HepG2 (cell line): ENCODE data around the gene INF2. TPM values are rescaled to one million over a fixed set of nuclear protein-coding genes. Genes with fewer than 3 reads are reported as not detected.

Source experiments
- ATAC-seq: fragments of 200-7000 bp; cut with Tn5 transposase; 3 replicates; pipeline ENCODE4 v1.9.1; 2020; ENCODE audit warnings: mild to moderate bottlenecking, moderate library complexity
- BruUV-seq: library from RNA; stranded (reverse); fragments of 400-500 nt; replicated peaks from 2 replicates; lab custom pipeline; 2021; lab: Mats Ljungman, UMichigan
- CTCF ChIA-PET: fragments of 300-600 bp; formaldehyde crosslinking; extraction: SDS; loops from one replicate; lab custom pipeline; 2021; ENCODE audit warnings: low total read pairs, inconsistent platforms, low intra/inter-chr PET ratio; lab: Yijun Ruan, JAX
- POLR2A ChIA-PET: fragments of 350-600 bp; sonication (Branson Sonifier 250); formaldehyde crosslinking; loops from one replicate; lab custom pipeline; 2020; ENCODE audit warnings: antibody characterized with exemption, inconsistent platforms; lab: Yijun Ruan, JAX
- DNase-seq: peaks from one replicate; pipeline ENCODE4 v3.0.0-alpha.2; 2015; ENCODE audit warnings: low spot score
- FAIRE-seq: peaks from 3 replicates; lab custom pipeline; 2011; peaks lifted over from hg19 to GRCh38; lab: Jason Lieb, UNC
- H2AFZ ChIP-seq: one replicate; pipeline ENCODE4 v1.6.1; 2011; ENCODE audit warnings: low read length, inconsistent platforms
- H3K27ac ChIP-seq: fragments of 300-600 bp; 3 replicates; pipeline ENCODE4 v1.8.0; 2011; ENCODE audit warnings: mixed run types, mild to moderate bottlenecking, mixed read lengths, low read length, inconsistent platforms; ENCODE audit not compliant: insufficient read depth; ENCODE audit errors: extremely low read length
- H3K27me3 ChIP-seq, 2 experiments: fragments of 200-600 bp in 1 of 2; 2 replicates in 1 of 2; 3 replicates in 1 of 2; pipeline versions ENCODE4 v1.6.0 to v1.8.0; 2011; ENCODE audit warnings: low read length in 2 of 2, mild to moderate bottlenecking in 2 of 2, moderate library complexity in 2 of 2, inconsistent platforms in 1 of 2; ENCODE audit not compliant: insufficient read depth in 2 of 2, control insufficient read depth in 1 of 2
- H3K36me3 ChIP-seq, 2 experiments: fragments of 200-600 bp in 1 of 2; replicated peaks in 1 of 2; 2 replicates in 1 of 2; 3 replicates in 1 of 2; pipeline versions ENCODE4 v1.5.1 to v1.8.0; 2011; ENCODE audit warnings: low read length in 2 of 2, inconsistent platforms in 1 of 2; ENCODE audit not compliant: insufficient read depth in 2 of 2, control insufficient read depth in 1 of 2
- H3K4me1 ChIP-seq: 2 replicates; pipeline ENCODE4 v1.5.1; 2012; ENCODE audit warnings: low read length, inconsistent platforms; ENCODE audit not compliant: insufficient read depth
- H3K4me2 ChIP-seq: 2 replicates; pipeline ENCODE4 v1.6.0; 2011; ENCODE audit warnings: low read depth, low read length, inconsistent platforms
- H3K4me3 ChIP-seq, 3 experiments: fragments of 200-600 bp in 1 of 3; sonication (generic), shearing (Covaris generic) in 1 of 3; replicated peaks in 1 of 3; 2 replicates each; pipeline ENCODE4 v1.5.1; 2011 to 2016; ENCODE audit warnings: low read length in 3 of 3, inconsistent platforms in 2 of 3, low read depth in 2 of 3, mild to moderate bottlenecking in 2 of 3, control low read depth in 1 of 3, mixed read lengths in 1 of 3; ENCODE audit not compliant: insufficient read depth in 1 of 3
- H3K79me2 ChIP-seq: one replicate; pipeline ENCODE4 v1.6.1; 2011; ENCODE audit warnings: low read length, inconsistent platforms; ENCODE audit not compliant: insufficient read depth
- H3K9ac ChIP-seq: 2 replicates; pipeline ENCODE4 v1.6.0; 2011; ENCODE audit warnings: mild to moderate bottlenecking, low read depth, low read length, inconsistent platforms; ENCODE audit not compliant: insufficient read depth
- H3K9me3 ChIP-seq: 2 replicates; pipeline ENCODE4 v1.5.1; 2012; ENCODE audit warnings: mild to moderate bottlenecking, low read length
- H4K20me1 ChIP-seq: 2 replicates; pipeline ENCODE4 v1.6.0; 2011; ENCODE audit warnings: inconsistent platforms, mild to moderate bottlenecking, low read length, moderate library complexity; ENCODE audit not compliant: insufficient read depth
- ARNTL ChIP-seq: sonication (generic); formaldehyde crosslinking; IDR thresholded peaks from 2 replicates; pipeline ENCODE4 v1.4.0; 2020; ENCODE audit warnings: mild to moderate bottlenecking, missing genetic modification reagents
- ETV5 ChIP-seq: IDR thresholded peaks from 2 replicates; pipeline ENCODE4 v1.6.1; 2018; ENCODE audit warnings: missing biosample characterization, missing genetic modification reagents, inconsistent platforms, borderline replicate concordance
- HNRNPK ChIP-seq: fragments of 200-400 bp; formaldehyde crosslinking; IDR thresholded peaks from 2 replicates; pipeline ENCODE4 v1.6.1; 2018; ENCODE audit warnings: low read length, low read depth, moderate library complexity, mild to moderate bottlenecking; ENCODE audit not compliant: poor library complexity, severe bottlenecking
- ISL2 ChIP-seq: sonication (generic); formaldehyde crosslinking; IDR thresholded peaks from 2 replicates; pipeline ENCODE4 v1.5.0; 2020; ENCODE audit warnings: missing genetic modification reagents
- JUND ChIP-seq: sonication (generic); formaldehyde crosslinking; IDR thresholded peaks from 2 replicates; pipeline ENCODE4 v1.8.0; 2022; ENCODE audit warnings: mild to moderate bottlenecking, missing genetic modification reagents
- MIER3 ChIP-seq: IDR thresholded peaks from 2 replicates; pipeline ENCODE4 v1.6.1; 2016; ENCODE audit warnings: missing compliant biosample characterization, borderline replicate concordance
- PHF21A ChIP-seq: sonication (generic); formaldehyde crosslinking; IDR thresholded peaks from 2 replicates; pipeline ENCODE4 v1.5.0; 2020; ENCODE audit warnings: mild to moderate bottlenecking, missing genetic modification reagents
- RARA ChIP-seq: IDR thresholded peaks from 2 replicates; pipeline ENCODE4 v1.6.1; 2016; ENCODE audit warnings: missing genetic modification reagents, missing compliant biosample characterization
- REL ChIP-seq: sonication (generic); formaldehyde crosslinking; conservative IDR thresholded peaks from 2 replicates; pipeline ENCODE4 v1.8.0; 2022; ENCODE audit warnings: mild to moderate bottlenecking, missing genetic modification reagents, moderate library complexity
- RFX1 ChIP-seq: fragments of 450-650 bp; IDR thresholded peaks from 2 replicates; pipeline ENCODE4 v1.6.1; 2017
- SATB2 ChIP-seq: sonication (generic); formaldehyde crosslinking; IDR thresholded peaks from 2 replicates; pipeline ENCODE4 v1.5.0; 2020; ENCODE audit warnings: missing genetic modification reagents
- SRF ChIP-seq: IDR thresholded peaks from 2 replicates; pipeline ENCODE4 v1.6.1; 2011; ENCODE audit warnings: mild to moderate bottlenecking, low read depth, low read length, moderate library complexity
- ZFYVE20 ChIP-seq: sonication (generic); formaldehyde crosslinking; IDR thresholded peaks from 2 replicates; pipeline ENCODE4 v1.8.0; 2023; ENCODE audit warnings: low read depth, mild to moderate bottlenecking, moderate library complexity, missing genetic modification reagents, borderline replicate concordance
- ZNF121 ChIP-seq: sonication (generic); formaldehyde crosslinking; IDR thresholded peaks from 2 replicates; pipeline ENCODE4 v1.5.0; 2020; ENCODE audit warnings: mild to moderate bottlenecking, missing genetic modification reagents
- ZNF484 ChIP-seq: sonication (generic); formaldehyde crosslinking; IDR thresholded peaks from 2 replicates; pipeline ENCODE4 v1.5.1; 2020; ENCODE audit warnings: mild to moderate bottlenecking, low read depth, missing genetic modification reagents, borderline replicate concordance
- ZNF816 ChIP-seq: sonication (generic); formaldehyde crosslinking; IDR thresholded peaks from 2 replicates; pipeline ENCODE4 v1.8.0; 2022; ENCODE audit warnings: missing genetic modification reagents, mild to moderate bottlenecking, borderline replicate concordance
- WGBS: methylation state at CpG from one replicate; pipeline ENCODE4 v1.1.6; 2017; ENCODE audit warnings: low lambda C conversion rate; 5-methylcytosine and 5-hydroxymethylcytosine counted together
- in situ Hi-C: cut with HindIII; loops from 2 replicates; pipeline ENCODE4 v1.10.0; 2017; ENCODE audit warnings: low pct_unique_long_range_greater_than_20kb; ENCODE audit not compliant: extremely low pct_ligation_motif_present
- intact Hi-C: fragments of 100-400 bp; cut with micrococcal nuclease; formaldehyde crosslinking; loops from one replicate; pipeline ENCODE4 v1.10.0; 2022; ENCODE audit not compliant: unreplicated experiment
- polyA plus RNA-seq, 8 experiments: library from polyadenylated mRNA; depleted of rRNA in 3 of 8; stranded (reverse) in 7 of 8; unstranded in 1 of 8; fragments of >200 nt; fragmentation: Illumina TruSeq in 4 of 8; extraction: Trizol in 4 of 8; gene quantifications; 2 replicates each; pipeline versions ENCODE4 v1.2.1 to v1.2.3, GENCODE V29; 2011 to 2016; ENCODE audit warnings: low read depth in 4 of 8, missing spikeins in 1 of 8, mixed read lengths in 1 of 8; ENCODE audit not compliant: insufficient read depth in 1 of 8
- total RNA-seq, 5 experiments: library from RNA; depleted of rRNA; stranded (reverse); fragments of >200 nt; fragmentation: Illumina TruSeq; extraction: Trizol; gene quantifications; 2 replicates each; pipeline ENCODE4 v1.2.3, GENCODE V29; 2016; ENCODE audit warnings: low read depth in 1 of 5
- TF ChIP-seq, protein P1 (sequence below): IDR thresholded peaks from 2 replicates; pipeline ENCODE4 v1.6.1; 2016; ENCODE audit warnings: missing compliant biosample characterization, missing genetic modification reagents, borderline replicate concordance
- TF ChIP-seq, protein P2 (sequence below): sonication (generic); formaldehyde crosslinking; IDR thresholded peaks from 2 replicates; pipeline ENCODE4 v1.8.0; 2022; ENCODE audit warnings: mild to moderate bottlenecking, missing genetic modification reagents; ENCODE audit not compliant: insufficient replicate concordance
- TF ChIP-seq, protein P3 (sequence below): sonication (generic); formaldehyde crosslinking; IDR thresholded peaks from 2 replicates; pipeline ENCODE4 v1.4.0; 2020; ENCODE audit warnings: missing genetic modification reagents, mild to moderate bottlenecking, borderline replicate concordance

INF2 gene
- total and polyA plus RNA-seq, 2 of the 13 experiments (the other 11 are each of a cell fraction or from before 2014, with no cell fraction given): 16.4 to 26.4 TPM

DNA sequence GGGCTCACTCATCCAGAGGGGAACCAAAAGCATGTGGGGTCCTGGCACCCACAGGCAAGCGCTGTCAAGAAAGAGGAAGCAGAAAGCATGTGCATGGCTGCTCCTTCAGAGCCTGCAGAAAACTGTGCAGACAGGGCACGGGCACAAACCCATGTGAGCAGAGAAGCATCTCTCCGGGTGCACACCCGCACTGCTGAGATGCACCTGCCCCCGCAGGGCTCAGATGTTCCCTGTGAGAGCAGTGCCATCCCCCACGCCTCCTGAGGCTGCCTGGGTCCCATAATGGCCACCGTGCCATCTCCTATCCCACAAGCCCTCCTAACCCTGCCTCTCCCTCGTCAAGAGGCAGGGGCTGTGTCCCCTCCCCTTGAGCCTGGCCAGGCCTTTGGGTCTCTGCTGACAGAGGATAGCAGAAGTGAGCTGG is 32.3 kb upstream of the INF2 start (continued):
- no peak for TF ChIP-seq HNRNPK
- TF ChIP-seq, protein P1, sequence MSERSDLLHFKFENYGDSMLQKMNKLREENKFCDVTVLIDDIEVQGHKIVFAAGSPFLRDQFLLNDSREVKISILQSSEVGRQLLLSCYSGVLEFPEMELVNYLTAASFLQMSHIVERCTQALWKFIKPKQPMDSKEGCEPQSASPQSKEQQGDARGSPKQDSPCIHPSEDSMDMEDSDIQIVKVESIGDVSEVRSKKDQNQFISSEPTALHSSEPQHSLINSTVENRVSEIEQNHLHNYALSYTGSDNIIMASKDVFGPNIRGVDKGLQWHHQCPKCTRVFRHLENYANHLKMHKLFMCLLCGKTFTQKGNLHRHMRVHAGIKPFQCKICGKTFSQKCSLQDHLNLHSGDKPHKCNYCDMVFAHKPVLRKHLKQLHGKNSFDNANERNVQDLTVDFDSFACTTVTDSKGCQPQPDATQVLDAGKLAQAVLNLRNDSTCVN (CRISPR knock-in tag): no peak
- TF ChIP-seq, all 625 proteins: peak for 0

DNA sequence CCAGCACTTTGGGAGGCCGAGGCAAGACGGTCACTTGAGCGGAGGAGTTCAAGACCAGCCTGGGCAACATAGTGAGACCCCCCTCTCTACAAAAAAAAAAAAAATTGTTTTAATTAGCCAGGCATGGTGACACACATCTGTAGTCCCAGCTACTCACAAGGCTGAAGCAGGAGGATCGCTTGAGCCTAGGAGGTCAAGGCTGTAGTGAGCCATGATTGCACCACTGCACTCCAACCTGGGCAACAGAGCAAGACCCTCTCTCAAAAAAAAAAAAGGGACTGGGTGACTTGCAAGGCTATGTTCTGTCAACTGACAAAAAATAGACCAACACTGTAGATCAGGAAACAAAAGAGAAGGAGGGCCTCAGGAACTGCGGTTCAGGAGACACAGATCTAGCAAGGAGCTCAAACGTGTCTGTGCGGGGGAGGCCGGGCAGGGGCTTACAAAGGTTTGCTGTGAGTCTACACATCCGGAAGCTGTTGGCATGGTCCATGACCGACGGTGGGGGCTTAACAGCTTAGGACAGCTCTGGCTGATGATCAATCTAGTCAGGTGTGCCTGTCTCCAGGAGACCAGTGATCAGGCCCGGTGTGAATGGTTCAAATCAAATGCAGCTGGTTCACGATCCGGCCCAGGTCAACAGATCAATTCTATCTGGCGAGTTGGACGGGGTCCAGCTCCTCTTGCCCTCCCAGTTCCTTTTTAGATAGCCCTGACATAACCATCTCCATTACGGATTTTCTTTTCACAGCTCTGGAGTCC is 31.7 kb upstream of the INF2 start:
- in situ Hi-C loops: loop anchor here (10.0 kb wide), 1 partner anchor 167 kb away; no protein-coding TSS in a partner anchor
- WGBS: 37% methylated on average over 11 of the region's 17 CpGs
- ChIA-PET POLR2A (interaction anchor here (0.8 to 1.5 kb wide), 3 partner anchors 8 to 30 kb away, joined by 3 to 11 read pairs (median 3); no protein-coding TSS in a partner anchor), CTCF (no interaction called here)
- peak overlapping the region in 1 of 3 experiments; percentile 40; a peak in 2 of 6 replicates for H3K4me3 ChIP-seq
- no peak overlapping the region for H2AFZ ChIP-seq
- no peak overlapping the region for H3K9ac ChIP-seq
- H3K27ac ChIP-seq: no peak overlapping the region
- DNase-seq: no peak
- H3K79me2 ChIP-seq: no peaks in the 10 kb centered on the region
- ATAC-seq: peak; percentile 53
- BruUV-seq: no TSS peak
- intact Hi-C loops: no loop called here
- H3K9me3 ChIP-seq: peaks cover 9% of the 10 kb centered on the region
- FAIRE-seq: peak; percentile 28
- H4K20me1 ChIP-seq: no peaks in the 10 kb centered on the region
- H3K27me3 ChIP-seq: peaks cover 14 to 28% of the 10 kb centered on the region in 2 experiments; a peak in 4 of 5 replicates
- peak overlapping the region; percentile 61 for H3K4me2 ChIP-seq
- H3K4me1 ChIP-seq: peaks cover 57% of the 10 kb centered on the region
- no peaks in the 10 kb centered on the region for H3K36me3 ChIP-seq
- TF ChIP-seq JUND (CRISPR knock-in tag) (no peak), SATB2 (no peak), ARNTL (CRISPR knock-in tag) (0 out of 2 replicates have a peak, but pooled peaks have one; percentile 21), ZFYVE20 (no peak), ZNF121 (peak; percentile 90), RARA (peak; percentile 27; the same call in 1 of the 2 replicates), MIER3 (CRISPR knock-in tag) (no peak), RFX1 (peak; percentile 17; the same call in 1 of the 2 replicates), ZNF816 (CRISPR knock-in tag) (no peak), ZNF484 (CRISPR knock-in tag) (no peak), ISL2 (CRISPR knock-in tag) (no peak), ETV5 (peak; percentile 74), PHF21A (CRISPR knock-in tag) (peak; percentile 25; the same call in 1 of the 2 replicates), REL (no peak), SRF (no peak)
- TF ChIP-seq, protein P2, sequence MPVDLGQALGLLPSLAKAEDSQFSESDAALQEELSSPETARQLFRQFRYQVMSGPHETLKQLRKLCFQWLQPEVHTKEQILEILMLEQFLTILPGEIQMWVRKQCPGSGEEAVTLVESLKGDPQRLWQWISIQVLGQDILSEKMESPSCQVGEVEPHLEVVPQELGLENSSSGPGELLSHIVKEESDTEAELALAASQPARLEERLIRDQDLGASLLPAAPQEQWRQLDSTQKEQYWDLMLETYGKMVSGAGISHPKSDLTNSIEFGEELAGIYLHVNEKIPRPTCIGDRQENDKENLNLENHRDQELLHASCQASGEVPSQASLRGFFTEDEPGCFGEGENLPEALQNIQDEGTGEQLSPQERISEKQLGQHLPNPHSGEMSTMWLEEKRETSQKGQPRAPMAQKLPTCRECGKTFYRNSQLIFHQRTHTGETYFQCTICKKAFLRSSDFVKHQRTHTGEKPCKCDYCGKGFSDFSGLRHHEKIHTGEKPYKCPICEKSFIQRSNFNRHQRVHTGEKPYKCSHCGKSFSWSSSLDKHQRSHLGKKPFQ: peak; percentile 83
- TF ChIP-seq, protein P3, sequence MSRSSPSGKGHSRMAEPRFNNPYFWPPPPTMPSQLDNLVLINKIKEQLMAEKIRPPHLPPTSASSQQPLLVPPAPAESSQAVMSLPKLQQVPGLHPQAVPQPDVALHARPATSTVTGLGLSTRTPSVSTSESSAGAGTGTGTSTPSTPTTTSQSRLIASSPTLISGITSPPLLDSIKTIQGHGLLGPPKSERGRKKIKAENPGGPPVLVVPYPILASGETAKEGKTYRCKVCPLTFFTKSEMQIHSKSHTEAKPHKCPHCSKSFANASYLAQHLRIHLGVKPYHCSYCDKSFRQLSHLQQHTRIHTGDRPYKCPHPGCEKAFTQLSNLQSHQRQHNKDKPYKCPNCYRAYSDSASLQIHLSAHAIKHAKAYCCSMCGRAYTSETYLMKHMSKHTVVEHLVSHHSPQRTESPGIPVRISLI (CRISPR knock-in tag): 0 out of 2 replicates have a peak, but pooled peaks have one; percentile 30
